Ovary (tissue), 9 donors: ENCODE results near the gene PARP9. TPM values are rescaled to one million over a fixed set of nuclear protein-coding genes. Genes with fewer than 3 reads are reported as not detected.

Experiments
- DNase-seq, 5 donors: peaks; one replicate each; pipeline ENCODE4 v3.0.0-alpha.2; 2019 to 2020
- H3K27ac ChIP-seq, 2 donors: fragments of 200-600 bp; one replicate each; pipeline versions ENCODE4 v1.5.1 to v1.8.0; 2019 to 2022
- H3K27me3 ChIP-seq: fragments of 200-600 bp; one replicate; pipeline ENCODE4 v1.8.0; 2022
- H3K36me3 ChIP-seq: fragments of 200-600 bp; sonication (generic); one replicate; pipeline ENCODE4 v1.5.1; 2019
- H3K4me1 ChIP-seq: one replicate; pipeline ENCODE4 v1.8.1; 2013; ENCODE audit warnings: mild to moderate bottlenecking, moderate library complexity; ENCODE audit not compliant: insufficient read depth
- H3K4me3 ChIP-seq: fragments of 200-600 bp; sonication (generic); one replicate; pipeline ENCODE4 v1.5.1; 2017
- H3K9me3 ChIP-seq, 2 donors: fragments of 200-600 bp in 1 of 2; sonication (generic) in 1 of 2; one replicate each; pipeline versions ENCODE4 v1.5.1 to v1.8.1; 2013 to 2019; ENCODE audit warnings: mild to moderate bottlenecking in 1 of 2, moderate library complexity in 1 of 2
- CTCF ChIP-seq, 3 donors: fragments of 450-650 bp in 2 of 3; fragments of 200-600 bp in 1 of 3; IDR thresholded peaks; one replicate each; pipeline versions ENCODE4 v1.5.1 to v1.8.0; 2016 to 2022; ENCODE audit warnings: antibody characterized with exemption in 3 of 3, mild to moderate bottlenecking in 1 of 3
- EP300 ChIP-seq: sonication (generic); formaldehyde crosslinking; IDR thresholded peaks from one replicate; pipeline ENCODE4 v1.6.1; 2017; ENCODE audit warnings: antibody characterized with exemption
- POLR2A ChIP-seq: fragments of 450-650 bp; IDR thresholded peaks from one replicate; pipeline ENCODE4 v1.6.1; 2017; ENCODE audit warnings: antibody characterized with exemption, mild to moderate bottlenecking, moderate library complexity
- WGBS, 3 donors: extraction: QIAGEN DNeasy Blood & Tissue Kit in 1 of 3; methylation state at CpG; one replicate each; pipeline versions ENCODE4 v1.1.5 to v1.1.7; 2013 to 2017; 5-methylcytosine and 5-hydroxymethylcytosine counted together
- intact Hi-C, 4 donors: fragments of 100-400 bp; cut with DNase I; formaldehyde crosslinking; loops; one replicate each; pipeline versions ENCODE4 v1.11.0 to v1.15.1; 2022 to 2023
- polyA plus RNA-seq, 2 donors: library from polyadenylated mRNA; stranded (reverse); fragments of 200-250 nt in 1 of 2; fragments of 350-450 nt in 1 of 2; fragmentation: Illumina TruSeq in 1 of 2; extraction: RNeasy Lipid Tissue Mini Kit (QIAGEN cat#74804) in 1 of 2; gene quantifications; one replicate each; pipeline ENCODE4 v1.2.3, GENCODE V29; 2013 to 2014
- total RNA-seq, 7 donors: library from RNA; depleted of rRNA in 2 of 7; stranded (reverse); fragments of >200 nt in 2 of 7; fragmentation: NEBNext Ultra II Directional in 3 of 7; extraction: Animal tissue kit (Norgen Biotek cat#: 25700) in 3 of 7; gene quantifications; one replicate each; pipeline versions ENCODE4 v1.1.0 to v1.2.4, GENCODE V29; 2016 to 2023
- donor health status: DM: no; HTN: no; CAD: no; lungs with moderate emphysema.
- donor health status: DM: no; HTN: no; CAD: no.
- donor health status: Bipolar disorder and iron deficiency.
- donor health status: DM: yes; HTN: yes; CAD: no.
- donor health status: DM: no; HTN: no; CAD: no.
- donor health status: DM: yes; HTN: yes; CAD: no.

PARP9 gene
- total and polyA plus RNA-seq, 9 donors = 14.4 to 46.2 (median 23.0) TPM

GRCh38 chr3:122560680-122561079 lies 3.4 kb downstream of the PARP9 start:
- intact Hi-C loops = loop anchor here in 3 of 4 donors (5.0 to 10.0 kb wide), 3 partner anchors 117 to 124 kb away; partner anchors contain the start of gene PARP14 (in 2 of the 3)
- Histone ChIP-seq H3K27ac (no peak overlapping the region), H3K36me3 (no peaks in the 10 kb centered on the region), H3K9me3 (no peaks in the 10 kb centered on the region), H3K4me1 (peaks cover 5% of the 10 kb centered on the region), H3K4me3 (no peak overlapping the region), H3K27me3 (no peaks in the 10 kb centered on the region)
- 85 to 96% (median 86%) methylated on average over 1 of the region's 1 CpG for WGBS, 3 donors
- DNase-seq = peak in 1 of 5 donors; percentile 36
- TF ChIP-seq CTCF (IDR thresholded peaks at IDR 0.05) (peak in 2 of 3 donors; percentile 25 to 30), POLR2A (no peak), EP300 (no peak)

GRCh38 chr3:122559906-122560305 lies 4.2 kb downstream of the PARP9 start:
- Histone ChIP-seq H3K27me3 (no peaks in the 10 kb centered on the region), H3K4me3 (no peak overlapping the region), H3K4me1 (peaks cover 6% of the 10 kb centered on the region), H3K27ac (no peak overlapping the region), H3K36me3 (no peaks in the 10 kb centered on the region), H3K9me3 (no peaks in the 10 kb centered on the region)
- no peak for TF ChIP-seq EP300
- no peak for TF ChIP-seq POLR2A
- TF ChIP-seq CTCF (IDR thresholded peaks at IDR 0.05) = no peak
- 81 to 86% (median 84%) methylated on average over 3 of the region's 3 CpGs for WGBS, 3 donors
- intact Hi-C loops = loop anchor here in 3 of 4 donors (5.0 to 10.0 kb wide), 3 partner anchors 117 to 125 kb away; partner anchors contain the start of gene PARP14 (in 2 of the 3)
- no peak for DNase-seq

- H3K4me1 ChIP-seq = peaks cover 6% of the 10 kb centered on the region
- no peaks in the 10 kb centered on the region for H3K27me3 ChIP-seq
- no peak overlapping the region for H3K4me3 ChIP-seq
- intact Hi-C loops = no loop called here
- no peak overlapping the region for H3K27ac ChIP-seq
- no peak for DNase-seq
- no peaks in the 10 kb centered on the region for H3K36me3 ChIP-seq
- WGBS, 3 donors = 85 to 90% (median 87%) methylated on average over 6 of the region's 6 CpGs
- TF ChIP-seq CTCF (IDR thresholded peaks at IDR 0.05) (no peak), POLR2A (no peak), EP300 (no peak)
- H3K9me3 ChIP-seq = no peaks in the 10 kb centered on the region
Measured at GRCh38 chr3:122558605-122559004, 5.5 kb downstream of the PARP9 start.

- DNase-seq = no peak
- no peak overlapping the region for H3K27ac ChIP-seq
- TF ChIP-seq CTCF (IDR thresholded peaks at IDR 0.05) (no peak), POLR2A (no peak), EP300 (no peak)
- no peaks in the 10 kb centered on the region for H3K27me3 ChIP-seq
- H3K4me3 ChIP-seq = no peak overlapping the region
- WGBS, 3 donors = 56 to 74% (median 69%) methylated on average over 5 of the region's 5 CpGs
- H3K9me3 ChIP-seq = no peaks in the 10 kb centered on the region
- H3K4me1 ChIP-seq = peaks cover 4% of the 10 kb centered on the region
- intact Hi-C loops = no loop called here
- H3K36me3 ChIP-seq = no peaks in the 10 kb centered on the region
Measured at GRCh38 chr3:122557356-122557755, 6.7 kb downstream of the PARP9 start.
